ENCODE results near the gene SLC7A1.

SLC7A1 gene

DNA sequence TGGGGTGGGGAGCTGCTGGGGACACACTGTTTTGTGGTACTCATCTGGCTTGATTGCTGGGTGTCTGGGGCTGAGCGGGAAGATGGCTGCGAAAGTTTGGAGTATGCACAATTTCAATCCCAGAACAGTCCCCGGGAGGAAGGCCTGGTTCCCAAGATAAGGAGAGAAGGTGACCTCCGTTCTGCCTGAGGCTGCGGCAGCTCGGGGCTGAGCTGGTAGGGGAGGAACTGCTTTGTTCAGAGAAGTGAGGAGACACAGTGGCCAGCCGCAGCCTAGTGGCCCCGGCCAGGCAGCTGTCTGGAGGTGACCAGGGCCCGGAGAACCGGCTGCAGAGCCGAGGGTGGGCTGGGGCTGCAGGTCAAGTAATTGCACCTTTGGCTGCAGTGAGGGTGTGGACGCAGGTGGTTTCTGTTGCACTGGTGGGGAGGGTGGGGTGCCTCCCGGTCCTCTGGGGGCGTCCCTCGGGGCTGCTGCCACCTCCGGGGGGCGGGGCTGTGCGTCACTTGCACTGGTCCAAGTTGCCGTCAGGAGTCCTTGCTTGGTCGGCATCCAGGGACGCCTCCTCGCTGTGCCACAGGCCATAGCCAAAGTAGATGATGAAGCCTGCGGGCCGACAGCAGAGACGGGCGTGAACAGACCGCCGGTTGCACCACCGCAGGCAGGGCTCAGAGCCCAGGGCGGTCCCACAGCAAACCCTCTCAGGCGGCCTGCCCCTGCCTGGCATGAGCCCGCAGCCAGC, 81.3 kb downstream of the SLC7A1 start:
- Histone ChIP-seq H2AK5ac (ENCODE audit: low read length) (no peak overlapping the region), H3K9ac (ENCODE audit: low read length) (no peak overlapping the region), H3K56ac (ENCODE audit: low read length) (no peak overlapping the region), H3K4me2 (ENCODE audit: low read length) (no peak overlapping the region), H3K79me1 (ENCODE audit: low read length) (no peaks in the 10 kb centered on the region), H2BK15ac (replicated peaks; ENCODE audit: low read depth) (no peak overlapping the region), H2BK5ac (ENCODE audit: low read length) (no peak overlapping the region), H3K4ac (ENCODE audit: low read depth, low read length) (no peak overlapping the region), H3K4me1 (ENCODE audit: control insufficient read depth, low read depth, low read length) (no peaks in the 10 kb centered on the region), H3K79me2 (ENCODE audit: control insufficient read depth, insufficient read depth, low read length) (no peaks in the 10 kb centered on the region), H3K4me3 (ENCODE audit: low read length) (no peak overlapping the region), H4K8ac (ENCODE audit: low read depth, low read length) (no peak overlapping the region), H3K23ac (ENCODE audit: low read length) (no peak overlapping the region), H3K27ac (ENCODE audit: low read depth, low read length) (no peak overlapping the region), H3K36me3 (ENCODE audit: control insufficient read depth, insufficient read depth, low read length) (peaks cover 29% of the 10 kb centered on the region), H2BK120ac (ENCODE audit: low read depth, low read length) (no peak overlapping the region), H3K27me3 (ENCODE audit: insufficient read depth, low read length, poor library complexity) (no peaks in the 10 kb centered on the region), H3K18ac (ENCODE audit: low read length) (no peak overlapping the region), H4K5ac (ENCODE audit: low read length) (no peak overlapping the region)
- WGBS (ENCODE audit: extremely low coverage, insufficient coverage, low lambda C conversion rate): no CpG with 5 or more reads among the region's 32 CpGs
- no peak for DNase-seq

DNA sequence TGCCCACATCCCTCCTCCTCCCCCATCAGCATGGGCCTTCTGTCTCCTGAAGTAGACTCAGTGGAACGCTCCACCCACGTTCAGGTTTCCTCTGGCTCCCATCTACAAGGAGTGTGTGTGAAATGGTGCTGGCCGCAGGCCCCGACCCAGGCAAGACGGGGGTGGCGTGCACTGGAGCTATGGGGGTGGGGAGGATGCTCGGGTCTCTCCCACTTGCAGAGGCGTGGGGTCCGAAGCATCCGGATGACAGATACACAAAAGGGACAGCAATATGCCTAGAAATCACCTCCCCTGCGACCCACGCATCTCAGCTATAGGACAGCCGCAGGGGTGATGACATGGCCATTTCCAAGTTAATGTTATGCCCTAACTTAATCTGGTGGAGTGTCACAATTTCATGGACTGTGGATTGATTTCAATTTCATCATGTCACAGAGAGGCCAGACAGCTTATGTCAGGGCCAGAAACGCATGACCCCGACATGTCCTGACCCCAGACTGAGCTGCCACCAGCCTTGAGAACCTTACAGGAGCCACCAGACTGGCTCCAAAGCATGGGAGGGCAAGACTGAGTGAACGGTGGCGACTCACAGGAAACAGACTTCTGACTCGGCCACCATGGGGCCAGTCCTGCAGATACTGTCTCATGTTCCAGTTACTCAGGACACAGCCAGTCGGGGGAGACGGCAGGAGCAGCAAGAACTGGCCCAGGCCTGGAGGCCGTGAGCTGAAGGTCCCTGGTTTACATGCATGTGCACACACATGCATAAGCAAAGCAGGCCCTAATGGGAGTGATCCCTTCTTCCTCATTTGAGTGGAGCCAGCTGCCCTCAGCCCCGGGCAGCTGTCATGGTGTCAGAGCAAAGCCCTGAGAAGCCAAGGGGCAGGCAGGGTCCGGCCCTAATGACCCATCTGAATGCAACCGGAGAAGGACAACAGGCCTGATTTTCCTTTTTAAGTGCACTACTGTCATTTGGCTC, 82.2 kb downstream of the SLC7A1 start:
- peaks cover 27% of the 10 kb centered on the region for H3K36me3 ChIP-seq (ENCODE audit: control insufficient read depth, insufficient read depth, low read length)
- no CpG with 5 or more reads among the region's 24 CpGs for WGBS (ENCODE audit: extremely low coverage, insufficient coverage, low lambda C conversion rate)
- no peak overlapping the region for H4K5ac ChIP-seq (ENCODE audit: low read length)
- H3K27me3 ChIP-seq (ENCODE audit: insufficient read depth, low read length, poor library complexity): no peaks in the 10 kb centered on the region
- H3K4me3 ChIP-seq (ENCODE audit: low read length): no peak overlapping the region
- no peak overlapping the region for H3K18ac ChIP-seq (ENCODE audit: low read length)
- no peak overlapping the region for H2BK120ac ChIP-seq (ENCODE audit: low read depth, low read length)
- H3K27ac ChIP-seq (ENCODE audit: low read depth, low read length): no peak overlapping the region
- no peak overlapping the region for H3K23ac ChIP-seq (ENCODE audit: low read length)
- no peaks in the 10 kb centered on the region for H3K4me1 ChIP-seq (ENCODE audit: control insufficient read depth, low read depth, low read length)
- H3K4me2 ChIP-seq (ENCODE audit: low read length): no peak overlapping the region
- no peak overlapping the region for H2BK15ac ChIP-seq (replicated peaks; ENCODE audit: low read depth)
- no peak for DNase-seq
- H3K79me2 ChIP-seq (ENCODE audit: control insufficient read depth, insufficient read depth, low read length): no peaks in the 10 kb centered on the region
- H3K9ac ChIP-seq (ENCODE audit: low read length): no peak overlapping the region
- no peaks in the 10 kb centered on the region for H3K79me1 ChIP-seq (ENCODE audit: low read length)
- H3K4ac ChIP-seq (ENCODE audit: low read depth, low read length): no peak overlapping the region
- no peak overlapping the region for H3K56ac ChIP-seq (ENCODE audit: low read length)
- H4K8ac ChIP-seq (ENCODE audit: low read depth, low read length): no peak overlapping the region
- H2BK5ac ChIP-seq (ENCODE audit: low read length): no peak overlapping the region
- H2AK5ac ChIP-seq (ENCODE audit: low read length): no peak overlapping the region

GRCh38 chr13:29511980-29512379, 83.5 kb downstream of the SLC7A1 start:
- peaks cover 19% of the 10 kb centered on the region for H3K36me3 ChIP-seq (ENCODE audit: control insufficient read depth, insufficient read depth, low read length)
- no peak overlapping the region for H3K4ac ChIP-seq (ENCODE audit: low read depth, low read length)
- no peaks in the 10 kb centered on the region for H3K79me2 ChIP-seq (ENCODE audit: control insufficient read depth, insufficient read depth, low read length)
- H2AK5ac ChIP-seq (ENCODE audit: low read length): no peak overlapping the region
- no peaks in the 10 kb centered on the region for H3K4me1 ChIP-seq (ENCODE audit: control insufficient read depth, low read depth, low read length)
- no peak overlapping the region for H3K56ac ChIP-seq (ENCODE audit: low read length)
- H3K23ac ChIP-seq (ENCODE audit: low read length): no peak overlapping the region
- H3K9ac ChIP-seq (ENCODE audit: low read length): no peak overlapping the region
- H3K4me3 ChIP-seq (ENCODE audit: low read length): no peak overlapping the region
- H2BK120ac ChIP-seq (ENCODE audit: low read depth, low read length): no peak overlapping the region
- H4K8ac ChIP-seq (ENCODE audit: low read depth, low read length): no peak overlapping the region
- no CpG with 5 or more reads among the region's 8 CpGs for whole genome bisulfite sequencing (ENCODE audit: extremely low coverage, insufficient coverage, low lambda C conversion rate)
- no peak overlapping the region for H3K27ac ChIP-seq (ENCODE audit: low read depth, low read length)
- no peak overlapping the region for H3K4me2 ChIP-seq (ENCODE audit: low read length)
- H3K79me1 ChIP-seq (ENCODE audit: low read length): no peaks in the 10 kb centered on the region
- no peak for DNase-seq
- H3K18ac ChIP-seq (ENCODE audit: low read length): no peak overlapping the region
- no peak overlapping the region for H2BK5ac ChIP-seq (ENCODE audit: low read length)
- no peaks in the 10 kb centered on the region for H3K27me3 ChIP-seq (ENCODE audit: insufficient read depth, low read length, poor library complexity)
- no peak overlapping the region for H4K5ac ChIP-seq (ENCODE audit: low read length)
- no peak overlapping the region for H2BK15ac ChIP-seq (replicated peaks; ENCODE audit: low read depth)

DNA sequence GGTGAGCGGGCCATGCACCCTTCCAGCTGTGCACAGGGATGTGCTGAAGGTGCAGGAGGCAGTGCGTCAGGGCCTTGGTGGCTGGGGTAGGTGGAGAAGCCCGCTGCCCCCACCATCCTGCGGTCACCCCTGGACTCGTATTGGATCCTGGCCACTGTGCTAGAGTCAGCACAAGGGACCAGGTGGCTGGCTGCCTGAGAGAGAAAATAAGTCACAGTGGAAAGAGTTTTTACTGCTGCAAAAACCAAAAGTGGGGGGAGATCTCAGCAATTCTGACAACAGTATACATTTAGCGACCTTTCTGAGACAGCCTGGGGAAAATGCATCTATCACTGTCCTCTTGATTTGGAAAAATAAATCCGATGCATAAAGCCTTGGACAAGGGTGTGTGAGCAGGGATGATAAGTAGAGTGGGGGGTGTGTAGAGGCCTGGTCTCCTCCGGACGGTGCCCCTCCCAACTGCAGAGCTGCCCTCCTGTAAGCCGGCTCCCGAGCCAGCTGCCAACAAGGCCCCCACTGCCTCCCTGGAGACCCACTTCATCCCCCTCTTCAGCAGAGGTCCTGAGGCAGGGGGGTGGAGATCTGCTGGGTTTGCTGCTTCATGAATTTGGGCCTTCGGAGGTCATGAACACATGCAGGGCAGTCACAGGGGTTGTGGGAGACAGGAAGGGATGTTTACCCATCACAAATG, 84.2 kb downstream of the SLC7A1 start:
- Histone ChIP-seq H3K4me3 (ENCODE audit: low read length) (no peak overlapping the region), H2BK120ac (ENCODE audit: low read depth, low read length) (no peak overlapping the region), H2AK5ac (ENCODE audit: low read length) (no peak overlapping the region), H3K9ac (ENCODE audit: low read length) (no peak overlapping the region), H2BK15ac (replicated peaks; ENCODE audit: low read depth) (no peak overlapping the region), H3K18ac (ENCODE audit: low read length) (no peak overlapping the region), H3K4ac (ENCODE audit: low read depth, low read length) (no peak overlapping the region), H3K36me3 (ENCODE audit: control insufficient read depth, insufficient read depth, low read length) (peaks cover 16% of the 10 kb centered on the region), H3K79me2 (ENCODE audit: control insufficient read depth, insufficient read depth, low read length) (no peaks in the 10 kb centered on the region), H3K56ac (ENCODE audit: low read length) (no peak overlapping the region), H4K5ac (ENCODE audit: low read length) (no peak overlapping the region), H3K4me2 (ENCODE audit: low read length) (no peak overlapping the region), H3K23ac (ENCODE audit: low read length) (no peak overlapping the region), H3K4me1 (ENCODE audit: control insufficient read depth, low read depth, low read length) (no peaks in the 10 kb centered on the region), H3K27me3 (ENCODE audit: insufficient read depth, low read length, poor library complexity) (no peaks in the 10 kb centered on the region), H3K79me1 (ENCODE audit: low read length) (no peaks in the 10 kb centered on the region), H4K8ac (ENCODE audit: low read depth, low read length) (no peak overlapping the region), H2BK5ac (ENCODE audit: low read length) (no peak overlapping the region), H3K27ac (ENCODE audit: low read depth, low read length) (no peak overlapping the region)
- DNase-seq: no peak
- no CpG with 5 or more reads among the region's 12 CpGs for WGBS (ENCODE audit: extremely low coverage, insufficient coverage, low lambda C conversion rate)

GRCh38 chr13:29510651-29511084, 84.8 kb downstream of the SLC7A1 start:
- Histone ChIP-seq H3K4me2 (ENCODE audit: low read length) (no peak overlapping the region), H3K36me3 (ENCODE audit: control insufficient read depth, insufficient read depth, low read length) (peaks cover 12% of the 10 kb centered on the region), H3K27ac (ENCODE audit: low read depth, low read length) (no peak overlapping the region), H3K79me1 (ENCODE audit: low read length) (no peaks in the 10 kb centered on the region), H3K4me1 (ENCODE audit: control insufficient read depth, low read depth, low read length) (no peaks in the 10 kb centered on the region), H3K79me2 (ENCODE audit: control insufficient read depth, insufficient read depth, low read length) (no peaks in the 10 kb centered on the region), H3K9ac (ENCODE audit: low read length) (no peak overlapping the region), H4K8ac (ENCODE audit: low read depth, low read length) (no peak overlapping the region), H3K56ac (ENCODE audit: low read length) (no peak overlapping the region), H2BK15ac (replicated peaks; ENCODE audit: low read depth) (no peak overlapping the region), H3K23ac (ENCODE audit: low read length) (no peak overlapping the region), H3K4me3 (ENCODE audit: low read length) (no peak overlapping the region), H2AK5ac (ENCODE audit: low read length) (no peak overlapping the region), H3K4ac (ENCODE audit: low read depth, low read length) (no peak overlapping the region), H3K18ac (ENCODE audit: low read length) (no peak overlapping the region), H3K27me3 (ENCODE audit: insufficient read depth, low read length, poor library complexity) (no peaks in the 10 kb centered on the region), H2BK5ac (ENCODE audit: low read length) (no peak overlapping the region), H2BK120ac (ENCODE audit: low read depth, low read length) (no peak overlapping the region), H4K5ac (ENCODE audit: low read length) (no peak overlapping the region)
- WGBS (ENCODE audit: extremely low coverage, insufficient coverage, low lambda C conversion rate): no CpG with 5 or more reads among the region's 10 CpGs
- no peak for DNase-seq
